Gastroesophageal sphincter (tissue), 3 donors: ENCODE measurements around the gene PHF12.

Experiments
- CTCF ChIP-seq, 4 experiments: fragments of 200-600 bp in 2 of 4; fragments of 450-650 bp in 2 of 4; sonication (generic) in 1 of 4; IDR thresholded peaks; one replicate each; pipeline ENCODE4 v1.5.1; 2017 to 2019; ENCODE audit warnings: antibody characterized with exemption in 4 of 4, mild to moderate bottlenecking in 2 of 4, moderate library complexity in 2 of 4
- POLR2A ChIP-seq, 2 donors: fragments of 450-650 bp; IDR thresholded peaks; one replicate each; pipeline ENCODE4 v1.6.1; 2017; ENCODE audit warnings: antibody characterized with exemption in 2 of 2, mild to moderate bottlenecking in 2 of 2, moderate library complexity in 1 of 2

GRCh38 chr17:28917029-28917428 is 34.3 kb downstream of the PHF12 start:
- no peak for TF ChIP-seq POLR2A (IDR thresholded peaks at IDR 0.05)
- TF ChIP-seq CTCF (IDR thresholded peaks at IDR 0.05) = no peak
